NCI-H82 (cell line): Measurements from ENCODE around the gene AGPAT3.

Source experiments
- DNase-seq: peaks from one replicate; lab custom pipeline; 2025; lab: John Stamatoyannopoulos, UW

The AGPAT3 gene

DNA sequence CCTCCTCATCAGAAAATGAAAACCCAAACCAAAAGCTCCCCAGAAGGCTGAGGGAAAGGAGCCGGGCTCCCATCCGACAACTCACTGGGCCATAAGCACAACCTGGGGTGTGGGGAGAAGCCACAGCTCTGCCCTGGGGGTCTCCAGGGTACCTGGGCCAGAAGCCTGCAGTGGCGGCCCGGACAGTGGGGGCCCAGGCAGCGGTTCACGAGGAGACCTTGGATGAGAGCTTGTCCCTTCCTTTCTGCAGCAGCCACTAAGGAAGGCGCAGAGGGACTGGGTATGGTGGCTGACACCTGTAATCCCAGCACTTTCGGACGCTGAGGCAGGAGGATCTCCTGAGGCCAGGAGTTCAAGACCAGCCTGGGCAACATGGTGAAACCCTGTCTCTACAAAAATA lies 129.6 kb downstream of the AGPAT3 start:
- no peak for DNase-seq

DNA sequence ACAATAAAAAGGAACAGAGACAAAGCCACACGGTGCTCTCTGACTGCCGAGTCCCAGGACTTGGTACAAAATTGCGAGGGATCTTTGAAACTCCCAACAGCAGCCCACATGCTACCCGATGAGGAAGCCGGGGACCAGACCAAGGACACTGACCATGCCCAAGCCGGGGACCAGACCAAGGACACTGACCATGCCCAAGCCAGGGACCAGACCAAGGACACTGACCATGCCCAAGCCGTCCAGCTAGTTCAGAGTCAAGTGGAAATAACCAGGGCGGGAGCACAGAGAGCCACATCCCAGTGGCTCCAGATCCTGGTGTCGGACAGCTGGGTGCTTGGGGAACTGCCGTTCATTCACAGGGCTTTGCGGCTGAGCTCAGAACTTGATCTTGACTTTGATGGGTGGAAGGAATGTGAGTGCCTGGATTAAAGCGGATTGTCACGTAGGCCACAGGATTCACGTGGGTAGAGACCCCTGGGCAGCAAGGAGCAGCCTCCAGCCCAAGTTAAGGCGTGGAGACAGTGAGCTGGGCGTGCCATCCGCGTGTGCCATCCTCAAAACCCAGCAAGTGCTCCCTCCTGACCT lies 130.6 kb downstream of the AGPAT3 start:
- no peak for DNase-seq

DNA sequence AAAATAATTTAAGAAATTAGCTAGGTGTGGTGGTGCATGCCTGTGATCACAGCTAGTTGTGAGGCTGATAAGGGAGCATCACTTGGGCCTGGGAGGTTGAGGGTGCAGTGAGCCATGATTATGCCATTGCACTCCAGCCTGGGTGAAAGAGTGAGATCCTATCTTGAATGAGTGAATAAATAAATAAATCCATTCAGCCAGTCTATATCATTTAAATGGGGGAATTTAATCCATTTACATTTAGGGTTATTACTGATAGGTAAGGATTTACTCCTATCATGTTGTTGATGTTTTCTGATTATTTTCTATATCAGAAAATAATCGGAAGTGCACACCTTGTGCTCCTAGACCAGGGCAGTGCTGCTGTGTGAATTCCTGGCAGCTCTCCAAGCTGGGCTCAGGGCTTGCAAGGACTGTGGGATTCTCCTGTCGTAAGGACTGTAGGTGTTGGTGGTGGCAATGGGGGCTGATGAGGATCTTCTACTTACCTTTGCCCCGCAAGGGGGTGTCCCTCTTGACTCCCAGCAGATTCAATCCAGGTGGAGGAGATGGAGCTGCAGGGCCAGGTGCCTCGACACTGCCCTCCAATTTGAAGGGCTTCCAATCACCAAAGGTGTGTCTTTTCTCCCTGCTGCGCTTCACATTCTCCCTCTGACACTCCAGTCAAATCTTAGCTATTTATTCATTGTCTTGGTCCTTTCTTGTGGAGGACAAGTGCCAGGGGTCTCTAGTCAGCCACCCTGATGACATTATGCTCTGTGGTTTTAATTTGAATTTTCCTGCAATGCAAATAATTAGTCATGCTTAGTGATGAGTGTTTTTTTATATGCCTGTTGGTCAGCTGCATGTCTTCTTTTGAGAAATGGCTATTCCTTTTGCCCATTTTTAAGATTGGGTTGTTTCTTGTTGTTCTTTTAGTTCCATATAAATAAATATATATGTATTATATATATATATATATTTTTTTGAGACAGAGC lies 133.0 kb downstream of the AGPAT3 start:
- peak; percentile 19 for DNase-seq

GRCh38 chr21:44000360-44000759 lies 135.3 kb downstream of the AGPAT3 start:
- DNase-seq, result no peak

- no peak for DNase-seq
These were observed 137.5 kb downstream of the AGPAT3 start for GRCh38 chr21:44002511-44002910.

- DNase-seq, result no peak
These were observed 138.4 kb downstream of the AGPAT3 start for GRCh38 chr21:44003307-44003966.

DNA sequence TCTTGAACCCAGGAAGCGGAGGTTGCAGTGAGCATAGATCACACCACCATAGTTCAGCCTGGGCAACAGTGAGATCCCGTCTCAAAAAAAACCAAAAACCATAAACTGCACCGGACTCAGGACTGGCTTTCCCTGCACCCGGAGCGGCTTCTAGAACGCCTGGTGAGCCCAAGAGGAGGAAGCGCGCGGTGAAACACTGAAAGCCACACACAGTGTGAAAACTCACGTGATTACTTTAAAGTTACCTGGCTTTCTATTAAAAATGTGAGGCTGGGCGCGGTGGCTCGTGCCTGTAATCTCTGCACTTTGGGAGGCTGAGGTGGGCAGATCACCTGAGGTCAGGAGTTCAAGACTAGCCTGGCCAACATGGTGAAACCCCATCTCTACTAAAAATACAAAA lies 140.0 kb downstream of the AGPAT3 start:
- no peak for DNase-seq

DNA sequence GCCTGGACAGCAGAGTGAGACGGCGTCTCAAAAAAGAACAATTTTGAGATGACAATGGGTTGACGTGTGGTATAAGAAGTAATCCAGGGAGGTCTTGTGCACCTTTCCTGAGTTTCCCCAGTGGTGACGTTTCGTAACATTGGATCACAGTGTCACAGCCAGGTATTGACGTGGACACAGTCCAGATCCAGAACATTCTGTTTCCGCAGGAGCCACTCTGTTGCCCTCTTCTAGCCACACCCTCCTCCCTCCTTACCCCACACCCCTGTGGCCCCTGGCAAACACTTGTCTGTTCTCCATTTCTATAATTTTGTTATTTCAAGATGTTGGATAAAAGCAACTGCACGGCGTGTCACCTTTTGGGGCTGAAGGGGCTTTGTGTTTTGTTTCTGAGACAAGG lies 140.6 kb downstream of the AGPAT3 start:
- no peak for DNase-seq

DNA sequence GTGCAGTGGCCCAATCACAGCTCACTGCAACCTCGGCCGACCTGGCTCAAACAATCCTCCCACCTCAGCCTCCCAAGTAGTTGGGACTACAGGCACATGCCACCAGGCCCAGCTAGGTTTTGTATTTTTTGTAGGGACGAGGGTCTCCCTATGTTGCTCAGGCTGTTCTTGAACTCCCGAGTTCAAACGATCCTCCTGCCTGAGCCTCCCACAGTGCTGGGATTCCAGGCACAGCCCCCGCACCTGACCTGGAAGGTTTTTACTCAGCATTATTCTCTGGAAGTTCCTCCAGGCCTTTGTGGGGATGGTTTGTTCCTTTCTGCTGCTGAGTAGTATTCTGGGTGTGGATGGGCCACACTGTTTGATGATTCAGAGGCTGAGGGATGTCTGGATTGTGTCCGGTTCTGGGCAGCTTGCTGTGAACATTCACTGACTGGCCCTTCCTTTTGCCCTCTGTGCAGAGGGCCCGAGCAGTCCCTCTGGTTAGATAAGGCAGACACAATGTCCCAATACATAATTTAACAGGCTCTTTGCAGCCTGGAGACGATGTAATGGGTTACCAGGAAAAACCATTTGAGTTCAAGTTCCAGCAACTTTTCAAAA lies 141.1 kb downstream of the AGPAT3 start:
- DNase-seq, result no peak

DNA sequence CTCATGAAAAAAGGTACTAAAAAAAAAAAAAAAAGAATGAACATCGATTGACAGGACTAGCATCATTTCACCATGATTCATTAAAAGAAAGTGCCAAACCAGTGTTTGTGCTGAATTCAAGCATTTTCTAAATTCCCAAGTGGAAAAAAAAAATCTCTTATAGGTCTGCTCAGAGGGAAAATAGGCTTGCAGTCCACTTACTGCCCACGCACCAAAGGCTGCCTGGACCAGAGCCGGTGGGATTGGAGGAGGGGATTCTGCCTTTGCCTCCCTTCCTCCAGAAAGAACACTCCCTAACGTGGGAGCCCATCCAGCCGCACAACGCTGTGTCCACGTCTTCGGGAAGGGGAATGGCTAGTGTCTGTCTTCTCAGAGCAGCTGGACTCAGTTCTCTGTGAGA lies 141.6 kb downstream of the AGPAT3 start:
- DNase-seq, result no peak

DNA sequence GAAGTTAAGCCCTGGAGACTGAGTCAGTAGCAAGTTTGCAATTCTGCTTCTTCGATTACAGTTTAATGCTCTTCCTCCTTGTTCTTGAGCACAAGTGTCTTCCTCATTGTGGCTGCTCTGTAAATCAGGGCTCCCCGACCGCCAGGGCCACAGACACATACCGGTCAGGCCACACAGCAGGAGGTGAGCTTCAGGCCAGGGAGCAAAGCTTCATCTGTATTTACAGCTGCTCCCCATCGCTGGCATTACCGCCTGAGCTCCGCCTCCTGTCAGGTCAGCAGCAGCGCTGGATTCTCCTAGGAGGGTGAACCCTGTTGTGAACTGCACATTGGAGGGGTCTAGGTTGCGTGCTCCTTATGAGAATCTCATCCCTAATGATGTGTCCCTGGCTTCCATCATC lies 145.4 kb downstream of the AGPAT3 start:
- DNase-seq, result peak; percentile 53

DNA sequence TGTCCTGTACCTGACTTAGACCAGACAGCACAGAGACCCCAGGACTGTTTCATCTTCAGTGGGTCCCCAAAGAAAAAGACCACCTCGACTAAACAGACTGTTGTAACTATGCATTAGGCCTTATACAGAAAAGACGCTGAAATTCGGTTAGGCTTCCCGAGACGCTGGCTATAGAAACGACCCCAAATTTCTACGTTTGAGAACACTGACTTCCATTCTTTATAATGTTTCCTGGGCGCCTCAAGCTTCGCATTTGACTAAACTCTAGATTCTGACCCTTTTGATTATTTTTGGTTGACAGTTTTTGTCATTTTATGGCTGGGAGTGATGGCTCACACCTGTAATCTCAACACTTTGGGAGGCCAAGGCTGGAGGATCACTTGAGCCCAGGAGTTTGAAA lies 146.1 kb downstream of the AGPAT3 start:
- DNase-seq, result no peak

GRCh38 chr21:44011579-44012473 lies 146.8 kb downstream of the AGPAT3 start, which contains the start of gene TRAPPC10:
TRAPPC10 (plus strand) TSS chr21:44012309; CDS start chr21:44012494, 185 bp downstream.
- peak; percentile 90 for DNase-seq

GRCh38 chr21:44012474-44013379 lies 147.7 kb downstream of the AGPAT3 start:
- DNase-seq, result peak; percentile 70

GRCh38 chr21:44013380-44014088 lies 148.5 kb downstream of the AGPAT3 start:
- peak; percentile 56 for DNase-seq

DNA sequence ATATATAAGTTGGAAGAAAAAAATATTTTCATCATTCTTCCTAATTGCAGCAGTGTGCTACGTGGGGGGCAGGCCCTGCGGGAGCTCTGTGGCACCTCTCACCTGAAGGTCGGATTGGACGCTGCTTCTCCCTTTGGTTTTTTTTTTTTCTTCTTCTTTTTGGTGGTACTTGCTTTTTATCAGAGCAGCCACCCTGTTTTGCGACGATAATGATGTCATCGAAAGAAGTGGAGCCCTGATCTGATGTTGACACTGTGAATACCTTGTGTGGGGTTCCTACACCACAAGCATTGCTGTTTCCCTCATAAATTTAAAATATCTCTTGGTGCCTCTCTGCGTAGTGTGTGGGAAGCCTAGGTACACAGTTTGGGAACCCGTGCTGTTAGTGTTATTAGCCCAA lies 152.6 kb downstream of the AGPAT3 start:
- no peak for DNase-seq

DNA sequence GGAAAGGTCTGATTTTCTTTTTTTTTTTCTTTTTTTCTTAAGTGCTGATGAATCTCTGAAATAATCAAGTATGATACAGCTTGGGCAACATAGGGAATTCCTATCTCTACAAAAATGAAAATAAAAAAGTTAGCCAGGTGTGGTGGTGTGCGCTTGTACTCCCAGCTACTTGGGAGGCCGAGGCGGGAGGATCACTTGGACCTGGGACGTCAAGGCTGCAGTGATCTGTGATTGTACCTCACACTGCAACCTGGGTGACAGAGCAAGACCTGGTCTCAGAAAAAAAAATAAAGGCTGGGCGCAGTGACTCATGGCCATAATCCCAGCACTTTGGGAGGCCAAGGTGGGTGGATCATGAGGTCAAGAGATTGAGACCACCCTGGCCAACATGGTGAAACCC lies 153.1 kb downstream of the AGPAT3 start:
- no peak for DNase-seq

GRCh38 chr21:44018813-44019567 lies 154.0 kb downstream of the AGPAT3 start:
- DNase-seq, result peak; percentile 95

GRCh38 chr21:44019568-44019958 lies 154.5 kb downstream of the AGPAT3 start:
- DNase-seq, result peak; percentile 90
